Measurements from ENCODE around the gene ANGPTL2.

Gene ANGPTL2

GRCh38 chr9:127084076-127085039 is 38.1 kb downstream of the ANGPTL2 start:
- TF ChIP-seq, protein P1, sequence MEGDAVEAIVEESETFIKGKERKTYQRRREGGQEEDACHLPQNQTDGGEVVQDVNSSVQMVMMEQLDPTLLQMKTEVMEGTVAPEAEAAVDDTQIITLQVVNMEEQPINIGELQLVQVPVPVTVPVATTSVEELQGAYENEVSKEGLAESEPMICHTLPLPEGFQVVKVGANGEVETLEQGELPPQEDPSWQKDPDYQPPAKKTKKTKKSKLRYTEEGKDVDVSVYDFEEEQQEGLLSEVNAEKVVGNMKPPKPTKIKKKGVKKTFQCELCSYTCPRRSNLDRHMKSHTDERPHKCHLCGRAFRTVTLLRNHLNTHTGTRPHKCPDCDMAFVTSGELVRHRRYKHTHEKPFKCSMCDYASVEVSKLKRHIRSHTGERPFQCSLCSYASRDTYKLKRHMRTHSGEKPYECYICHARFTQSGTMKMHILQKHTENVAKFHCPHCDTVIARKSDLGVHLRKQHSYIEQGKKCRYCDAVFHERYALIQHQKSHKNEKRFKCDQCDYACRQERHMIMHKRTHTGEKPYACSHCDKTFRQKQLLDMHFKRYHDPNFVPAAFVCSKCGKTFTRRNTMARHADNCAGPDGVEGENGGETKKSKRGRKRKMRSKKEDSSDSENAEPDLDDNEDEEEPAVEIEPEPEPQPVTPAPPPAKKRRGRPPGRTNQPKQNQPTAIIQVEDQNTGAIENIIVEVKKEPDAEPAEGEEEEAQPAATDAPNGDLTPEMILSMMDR (IDR thresholded peaks at IDR 0.05), result no peak

DNA sequence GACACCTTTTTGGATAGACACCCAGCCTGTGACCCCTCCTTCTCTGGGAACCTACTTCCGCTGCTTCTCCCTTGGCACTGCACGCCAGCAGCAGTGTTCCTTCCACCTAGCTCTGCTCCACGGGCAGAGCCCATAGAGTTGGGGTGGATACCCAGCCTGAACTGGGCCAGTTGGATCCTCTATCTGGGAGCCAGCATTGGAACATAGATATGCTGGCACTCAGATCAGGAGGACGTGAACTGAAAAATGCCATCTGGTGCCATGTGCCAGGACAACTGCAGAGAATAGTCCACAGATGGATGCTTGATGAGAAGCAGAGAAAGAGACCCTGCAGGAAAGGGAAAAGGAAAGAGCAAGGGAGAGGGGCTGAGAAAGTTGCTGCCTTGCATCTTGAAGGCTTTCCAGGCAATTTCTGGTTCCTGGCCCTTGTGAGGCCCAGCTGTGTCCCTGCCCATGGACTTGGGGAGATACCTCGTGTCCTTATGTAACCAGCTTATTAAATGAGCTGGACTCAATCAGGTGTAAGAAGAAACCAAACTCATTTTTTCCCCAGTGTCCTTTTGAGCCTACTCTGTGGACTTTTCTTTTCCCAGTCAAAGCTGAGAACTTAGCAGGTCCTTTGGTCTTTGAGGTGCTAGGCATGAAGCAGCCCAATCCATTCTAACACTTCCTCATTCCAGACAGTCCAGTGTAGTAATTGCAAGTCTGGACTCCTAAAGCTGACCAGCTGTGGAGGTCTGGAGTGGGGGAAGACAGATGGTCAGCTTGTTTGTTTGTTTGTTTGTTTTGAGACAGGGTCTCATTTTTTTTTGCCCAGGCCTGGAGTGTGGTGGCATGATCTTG is 39.1 kb downstream of the ANGPTL2 start:
- TF ChIP-seq, protein P1 (IDR thresholded peaks at IDR 0.05), result no peak

GRCh38 chr9:127081250-127082185 is 40.9 kb downstream of the ANGPTL2 start:
- TF ChIP-seq, protein P1 (IDR thresholded peaks at IDR 0.05), result no peak

GRCh38 chr9:127079446-127080140 is 42.8 kb downstream of the ANGPTL2 start:
- TF ChIP-seq, protein P1 (IDR thresholded peaks at IDR 0.05), result no peak

DNA sequence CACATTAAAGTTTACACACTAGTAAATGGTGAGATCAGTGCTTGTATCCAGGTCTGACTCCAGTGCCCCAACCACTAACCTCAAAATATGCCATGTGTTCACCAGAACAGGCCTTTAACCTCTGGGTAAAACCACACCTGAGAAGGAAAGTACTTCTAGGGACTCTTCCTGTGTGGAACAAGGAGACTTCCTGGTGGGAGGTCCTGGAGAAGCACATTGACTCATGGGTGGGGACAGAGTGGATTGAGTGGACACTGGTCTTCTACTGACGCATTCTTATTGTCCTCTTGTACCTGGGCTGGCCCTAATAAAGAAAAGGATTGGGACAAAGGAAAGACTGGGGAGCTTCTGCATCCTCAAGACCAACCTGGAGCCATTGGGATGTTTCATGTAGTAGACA is 43.4 kb downstream of the ANGPTL2 start:
- TF ChIP-seq, protein P1 (IDR thresholded peaks at IDR 0.05), result no peak

DNA sequence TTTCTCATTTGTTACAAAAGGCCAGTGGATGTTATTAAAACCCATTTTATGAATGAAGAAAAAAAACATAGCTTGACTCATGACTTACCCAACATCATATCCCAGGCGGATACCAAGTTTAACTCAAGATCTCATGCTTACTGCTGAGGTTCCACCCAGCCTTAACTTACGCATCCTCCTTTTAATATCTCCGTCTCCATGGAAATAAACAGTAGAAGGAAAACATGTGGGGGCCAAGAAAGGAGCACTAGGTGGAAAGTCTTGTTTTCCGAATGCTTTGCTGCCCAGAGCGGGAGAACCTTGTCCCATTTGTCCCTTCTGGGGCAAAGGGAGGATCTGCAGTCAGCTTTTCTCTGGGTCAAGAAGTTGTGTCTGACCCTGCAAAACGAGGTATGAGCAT is 44.1 kb downstream of the ANGPTL2 start:
- TF ChIP-seq, protein P1 (IDR thresholded peaks at IDR 0.05), result no peak
